KOPT-K1 (cell line): ENCODE results near the gene FITM1.
"Not testable (repeated sequence)": the region's sequence is repeated elsewhere in the genome, so short reads cannot be mapped to it uniquely, and the experiment has no call there.

Experiments used
- H3K27ac ChIP-seq: fragments of 200-600 bp; sonication (generic); 2 replicates; pipeline ENCODE4 v1.5.1; 2016; ENCODE audit warnings: antibody characterized with exemption, mild to moderate bottlenecking, low read depth, low read length; ENCODE audit not compliant: poor library complexity, severe bottlenecking
- H3K36me3 ChIP-seq: fragments of 200-600 bp; sonication (generic); 2 replicates; pipeline ENCODE4 v1.5.1; 2017; ENCODE audit warnings: antibody characterized with exemption, mild to moderate bottlenecking, low read length, moderate library complexity; ENCODE audit not compliant: insufficient read depth
- H3K9me3 ChIP-seq: fragments of 200-600 bp; sonication (generic); 2 replicates; pipeline ENCODE4 v1.5.1; 2017; ENCODE audit warnings: antibody characterized with exemption, low read length, mild to moderate bottlenecking; ENCODE audit not compliant: insufficient read depth, poor library complexity, severe bottlenecking

FITM1 gene

GRCh38 chr14:24093901-24094840 is 36.3 kb upstream of the FITM1 start, which contains the start of gene PCK2:
PCK2 (plus strand) TSS chr14:24094311; CDS start chr14:24094406, 95 bp downstream.
- peak within 1 kb of the TSS; percentile 79 for H3K27ac ChIP-seq
- no peaks in the 10 kb centered on the region; the same call in 1 of the 2 replicates for H3K36me3 ChIP-seq
- H3K9me3 ChIP-seq: no peaks in the 10 kb centered on the region

GRCh38 chr14:24094841-24095270 is 35.6 kb upstream of the FITM1 start:
- Histone ChIP-seq H3K27ac (peak overlapping the region; percentile 79), H3K9me3 (no peaks in the 10 kb centered on the region)

GRCh38 chr14:24095271-24096068 is 35.0 kb upstream of the FITM1 start:
- H3K36me3 ChIP-seq: no peaks in the 10 kb centered on the region; the same call in 1 of the 2 replicates
- peak overlapping the region; percentile 79 for H3K27ac ChIP-seq
- no peaks in the 10 kb centered on the region for H3K9me3 ChIP-seq

More at GRCh38 chr14:24094841-24095270, 35.6 kb upstream of the FITM1 start:
- no peaks in the 10 kb centered on the region; the same call in 1 of the 2 replicates for H3K36me3 ChIP-seq

- Histone ChIP-seq H3K27ac (no peak overlapping the region), H3K9me3 (no peaks in the 10 kb centered on the region), H3K36me3 (no peaks in the 10 kb centered on the region; the same call in 1 of the 2 replicates)
Observed at GRCh38 chr14:24096545-24097181, 33.8 kb upstream of the FITM1 start.

- no peaks in the 10 kb centered on the region for H3K9me3 ChIP-seq
- no peak overlapping the region for H3K27ac ChIP-seq
- H3K36me3 ChIP-seq: no peaks in the 10 kb centered on the region; the same call in 1 of the 2 replicates
Observed at GRCh38 chr14:24098229-24098926, 32.1 kb upstream of the FITM1 start.

GRCh38 chr14:24098927-24099813 is 31.3 kb upstream of the FITM1 start:
- Histone ChIP-seq H3K36me3 (no peaks in the 10 kb centered on the region; the same call in 1 of the 2 replicates), H3K27ac (no peak overlapping the region), H3K9me3 (no peaks in the 10 kb centered on the region)

GRCh38 chr14:24100197-24100981 is 30.1 kb upstream of the FITM1 start:
- Histone ChIP-seq H3K27ac (no peak overlapping the region), H3K36me3 (no peaks in the 10 kb centered on the region; the same call in 1 of the 2 replicates)

GRCh38 chr14:24100982-24101494 is 29.4 kb upstream of the FITM1 start:
- Histone ChIP-seq H3K27ac (no peak overlapping the region), H3K9me3 (no peaks in the 10 kb centered on the region), H3K36me3 (no peaks in the 10 kb centered on the region; the same call in 1 of the 2 replicates)

More at GRCh38 chr14:24100197-24100981, 30.1 kb upstream of the FITM1 start:
- H3K9me3 ChIP-seq: no peaks in the 10 kb centered on the region

- Histone ChIP-seq H3K36me3 (no peaks in the 10 kb centered on the region; the same call in 1 of the 2 replicates), H3K27ac (no peak overlapping the region), H3K9me3 (no peaks in the 10 kb centered on the region)
Observed at GRCh38 chr14:24102357-24103048, 28.0 kb upstream of the FITM1 start.

GRCh38 chr14:24103451-24103850 is 27.0 kb upstream of the FITM1 start:
- Histone ChIP-seq H3K9me3 (no peaks in the 10 kb centered on the region), H3K36me3 (no peaks in the 10 kb centered on the region; the same call in 1 of the 2 replicates), H3K27ac (no peak overlapping the region)

- not testable (repeated sequence) for H3K9me3 ChIP-seq, H3K27ac ChIP-seq, H3K36me3 ChIP-seq
Observed at GRCh38 chr14:24105609-24106239, 24.7 kb upstream of the FITM1 start.
